GM19455 (cell line): Measurements from ENCODE around the gene F2R.
"Not testable (repeated sequence)": the region's sequence is repeated elsewhere in the genome, so short reads cannot be mapped to it uniquely, and the experiment has no call there.

Source experiments
- ATAC-seq: cut with Tn5 transposase; IDR thresholded peaks from one replicate; pipeline ENCODE4 v1.9.1; 2021; ENCODE audit not compliant: unreplicated experiment

Gene F2R

GRCh38 chr5:76715736-76716455 lies at the start of gene F2R:
Gene F2R, plus strand, starts transcription at chr5:76716126. Its CDS starts 182 bp downstream, at chr5:76716308.
- peak; percentile 60 for ATAC-seq

GRCh38 chr5:76667495-76667894 lies 48.4 kb upstream of the F2R start:
- no peak for ATAC-seq

GRCh38 chr5:76669245-76669644 lies 46.7 kb upstream of the F2R start:
- no peak for ATAC-seq

- ATAC-seq = no peak
Observed at GRCh38 chr5:76670508-76670907, 45.4 kb upstream of the F2R start.

- ATAC-seq = no peak
Observed at GRCh38 chr5:76672242-76672641, 43.7 kb upstream of the F2R start.

GRCh38 chr5:76673125-76673524 lies 42.8 kb upstream of the F2R start:
- ATAC-seq = no peak

- no peak for ATAC-seq
Observed at GRCh38 chr5:76674330-76675066, 41.4 kb upstream of the F2R start.

GRCh38 chr5:76675364-76675763 lies 40.6 kb upstream of the F2R start:
- ATAC-seq = no peak

- no peak for ATAC-seq
Observed at GRCh38 chr5:76677849-76678472, 38.0 kb upstream of the F2R start.

- ATAC-seq = no peak
Observed at GRCh38 chr5:76679231-76679630, 36.7 kb upstream of the F2R start.

- not testable (repeated sequence) for ATAC-seq
Observed at GRCh38 chr5:76680826-76681225, 35.1 kb upstream of the F2R start.

GRCh38 chr5:76681287-76681686 lies 34.6 kb upstream of the F2R start:
- ATAC-seq = no peak

- ATAC-seq = no peak
Observed at GRCh38 chr5:76682387-76682786, 33.5 kb upstream of the F2R start.

GRCh38 chr5:76683816-76684731 lies 31.9 kb upstream of the F2R start:
- ATAC-seq = no peak

GRCh38 chr5:76684756-76685519 lies 31.0 kb upstream of the F2R start:
- ATAC-seq = no peak

- ATAC-seq = no peak
Observed at GRCh38 chr5:76685704-76686103, 30.2 kb upstream of the F2R start.

- ATAC-seq = no peak
Observed at GRCh38 chr5:76688212-76688611, 27.7 kb upstream of the F2R start.

- no peak for ATAC-seq
Observed at GRCh38 chr5:76688836-76689235, 27.1 kb upstream of the F2R start.

GRCh38 chr5:76689321-76690036 lies 26.4 kb upstream of the F2R start:
- no peak for ATAC-seq
